ENCODE results near the gene GAL3ST2. TPM values are rescaled to one million over a fixed set of nuclear protein-coding genes. Genes with fewer than 3 reads are reported as not detected.
"Not testable (repeated sequence)": the region's sequence is repeated elsewhere in the genome, so short reads cannot be mapped to it uniquely, and the experiment has no call there.

The GAL3ST2 gene
- polyA plus RNA-seq, 3 donors = 0.43 to 0.88 (median 0.77) TPM

DNA sequence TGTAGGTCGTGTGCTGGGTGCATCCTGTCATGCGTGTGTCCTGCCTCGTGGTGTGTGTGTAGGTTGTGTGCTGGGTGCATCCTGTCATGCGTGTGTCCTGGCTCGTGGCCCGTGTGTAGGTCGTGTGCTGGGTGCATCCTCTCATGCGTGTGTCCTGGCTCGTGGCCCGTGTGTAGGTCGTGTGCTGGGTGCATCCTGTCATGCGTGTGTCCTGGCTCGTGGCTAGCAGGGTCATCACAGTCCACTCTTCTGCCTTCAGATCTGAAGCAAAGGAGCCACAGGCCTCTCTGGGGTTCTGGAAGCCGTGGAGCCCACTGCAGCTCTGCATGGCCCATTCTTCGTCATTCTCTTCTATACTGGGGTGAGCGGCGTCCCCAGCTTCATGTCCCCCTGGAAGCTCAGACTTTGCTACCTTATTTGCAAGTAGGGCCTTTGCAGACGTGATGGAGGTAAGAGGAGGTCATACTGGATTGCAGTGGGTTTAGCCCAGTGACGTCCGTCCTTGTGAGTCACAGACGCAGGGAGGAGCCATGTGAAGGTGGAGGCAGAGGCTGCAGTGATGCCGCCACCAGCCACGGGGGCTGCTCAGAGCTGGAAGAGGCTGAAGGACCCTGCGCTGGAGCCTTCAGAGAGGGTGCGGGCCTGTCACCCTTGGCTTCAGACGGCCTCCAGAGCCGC, 43.5 kb downstream of the GAL3ST2 start:
- not testable (repeated sequence) for DNase-seq

DNA sequence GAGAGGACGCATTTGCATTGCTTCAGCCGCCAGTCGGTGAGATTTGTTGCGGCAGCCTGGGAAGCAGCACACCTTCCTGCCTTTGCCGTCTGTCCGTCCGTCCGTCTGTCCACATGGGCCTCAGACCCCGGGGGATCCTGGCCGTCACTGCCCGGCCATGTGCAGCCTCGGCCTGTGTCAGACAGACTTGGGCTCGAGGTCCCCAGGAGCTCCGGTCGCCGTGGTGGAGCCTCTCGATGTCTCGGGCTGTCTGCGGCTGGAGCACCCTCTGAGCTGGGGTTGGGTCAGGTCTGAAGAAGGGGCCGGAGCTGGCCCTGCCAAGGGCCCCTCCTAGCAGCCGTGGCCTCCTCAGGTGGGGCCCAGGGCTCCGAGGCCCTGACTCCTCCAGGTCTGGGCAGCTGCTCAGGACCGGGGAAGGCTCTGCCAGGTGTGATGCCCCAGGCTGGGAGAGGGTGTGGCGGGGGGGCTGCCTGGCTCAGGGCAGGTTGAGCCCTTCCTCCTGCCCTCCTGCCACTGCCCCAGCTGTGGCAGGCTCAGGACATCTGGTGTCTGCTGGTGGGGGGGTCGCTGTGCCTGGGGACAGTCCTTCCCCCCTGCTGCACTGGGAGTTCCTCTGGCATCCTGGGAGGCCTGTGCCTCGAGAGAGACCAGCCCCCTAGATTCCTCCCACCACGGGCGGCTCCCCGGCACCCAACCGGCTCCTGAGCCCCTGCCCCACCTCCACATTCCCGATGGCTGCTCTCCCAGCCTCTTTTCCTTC, 44.2 kb downstream of the GAL3ST2 start:
- no peak for DNase-seq

DNA sequence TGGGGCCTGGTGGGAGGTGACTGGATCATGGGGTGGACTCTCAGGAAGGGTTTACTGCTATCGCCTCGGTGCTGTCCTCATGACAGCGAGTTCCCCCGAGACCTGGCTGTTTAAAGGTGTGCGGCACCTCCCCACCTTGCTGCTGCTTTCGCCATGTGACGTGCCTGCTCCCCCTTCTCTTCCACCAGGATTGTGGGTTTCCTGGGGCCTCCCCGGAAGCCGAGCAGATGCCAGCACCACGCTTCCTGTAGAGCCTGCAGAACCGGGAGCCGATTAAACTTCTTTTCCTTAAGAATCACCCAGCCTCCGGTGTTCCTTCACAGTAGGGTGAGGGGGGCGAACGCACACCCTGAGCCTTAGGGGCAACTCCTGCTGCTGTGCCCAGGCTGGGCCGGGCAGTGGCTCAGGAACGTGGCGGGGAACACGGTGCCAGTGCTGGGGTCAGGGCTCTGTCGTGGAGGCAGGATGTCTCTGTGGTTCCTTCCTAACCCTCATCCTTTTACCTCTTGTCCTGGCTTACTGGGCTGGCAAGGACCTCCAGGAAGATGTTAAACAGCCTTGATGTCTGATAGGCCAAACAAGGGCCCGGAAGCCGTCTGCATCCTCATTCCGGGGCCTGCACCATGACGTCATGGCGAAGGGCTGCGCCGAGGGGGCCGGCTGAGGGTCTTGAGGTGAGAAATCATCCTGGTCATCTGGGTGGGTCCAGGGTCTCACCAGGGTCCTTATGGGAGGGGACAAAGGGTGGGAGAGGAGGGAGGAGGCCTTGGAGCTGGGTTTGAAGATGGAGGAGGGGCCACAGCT, 45.0 kb downstream of the GAL3ST2 start:
- DNase-seq = no peak

DNA sequence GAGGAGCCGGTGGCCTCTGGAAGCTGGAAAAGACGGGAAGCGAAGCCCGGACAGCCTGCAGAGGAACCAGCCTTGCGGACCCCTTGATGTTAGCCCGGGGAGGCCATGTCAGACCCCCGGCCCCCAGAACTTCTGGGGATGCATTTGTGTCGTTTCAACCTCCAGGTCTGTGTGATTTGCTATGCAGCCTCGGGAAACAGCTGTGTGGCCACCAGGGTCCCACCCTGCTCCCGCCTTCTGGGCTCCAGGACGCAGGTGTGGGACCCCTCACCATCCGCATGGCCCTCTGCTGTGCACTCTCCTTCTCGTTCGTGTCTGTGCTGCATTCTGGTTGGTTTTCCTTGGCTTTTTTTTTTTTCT, 45.6 kb downstream of the GAL3ST2 start:
- DNase-seq = no peak

DNA sequence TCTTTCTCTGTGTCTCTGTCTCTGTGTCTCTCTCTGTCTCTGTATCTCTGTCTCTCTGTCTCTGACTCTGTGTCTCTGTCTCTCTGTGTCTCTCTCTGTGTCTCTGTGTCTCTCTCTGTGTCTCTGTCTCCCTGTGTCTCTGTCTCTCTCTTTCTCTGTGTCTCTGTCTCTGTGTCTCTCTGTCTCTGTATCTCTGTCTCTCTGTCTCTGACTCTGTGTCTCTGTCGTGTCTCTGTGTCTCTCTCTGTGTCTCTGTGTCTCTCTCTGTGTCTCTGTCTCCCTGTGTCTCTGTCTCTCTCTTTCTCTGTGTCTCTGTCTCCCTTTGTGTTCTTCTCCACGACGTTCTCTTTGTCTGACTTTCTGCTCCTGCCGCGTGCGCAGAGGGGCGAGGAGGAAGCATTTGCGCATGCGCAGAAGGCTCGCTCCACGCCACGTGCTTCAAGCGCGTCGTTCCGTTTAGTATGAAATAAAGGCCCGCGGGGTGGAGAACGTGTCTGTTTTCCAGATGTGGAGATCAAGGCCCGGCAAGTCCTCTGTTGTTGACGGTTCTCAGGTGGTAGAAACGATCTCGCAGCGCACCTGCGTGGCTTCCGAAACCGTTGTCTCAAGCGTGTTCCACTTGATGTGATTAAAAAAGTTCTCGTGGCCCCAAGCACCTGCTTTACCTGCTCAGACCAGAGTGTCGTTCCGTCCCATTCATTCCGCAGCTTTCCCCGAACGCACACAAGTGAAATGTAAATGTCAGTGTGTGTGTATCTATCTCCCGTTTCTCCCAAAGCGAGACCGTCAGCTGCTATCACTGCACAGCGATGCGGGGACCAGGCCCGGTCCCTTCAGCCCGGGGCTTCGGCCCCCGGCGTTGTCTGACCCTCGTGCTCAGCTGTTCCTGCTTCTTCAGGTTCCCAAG, 47.2 kb downstream of the GAL3ST2 start:
- DNase-seq = not testable (repeated sequence)

DNA sequence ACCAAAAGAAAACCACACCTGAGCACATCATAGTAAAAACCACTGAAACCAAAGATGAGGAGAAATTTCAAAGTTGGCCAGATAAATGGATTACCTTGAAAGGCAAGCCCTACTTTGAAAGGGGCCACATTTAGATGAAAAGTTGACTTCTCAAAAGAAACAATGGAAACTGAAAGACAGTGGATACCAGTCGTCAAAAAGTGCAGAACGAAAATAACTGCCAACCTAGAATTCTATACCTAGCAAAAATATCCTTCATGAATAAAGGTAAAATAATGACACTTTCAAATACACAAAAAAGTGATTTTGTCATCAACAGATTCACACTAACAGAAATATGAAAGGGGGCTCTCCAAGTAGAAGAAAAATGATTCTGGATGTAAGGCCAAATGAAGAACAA, 50.8 kb downstream of the GAL3ST2 start:
- no peak for DNase-seq

DNA sequence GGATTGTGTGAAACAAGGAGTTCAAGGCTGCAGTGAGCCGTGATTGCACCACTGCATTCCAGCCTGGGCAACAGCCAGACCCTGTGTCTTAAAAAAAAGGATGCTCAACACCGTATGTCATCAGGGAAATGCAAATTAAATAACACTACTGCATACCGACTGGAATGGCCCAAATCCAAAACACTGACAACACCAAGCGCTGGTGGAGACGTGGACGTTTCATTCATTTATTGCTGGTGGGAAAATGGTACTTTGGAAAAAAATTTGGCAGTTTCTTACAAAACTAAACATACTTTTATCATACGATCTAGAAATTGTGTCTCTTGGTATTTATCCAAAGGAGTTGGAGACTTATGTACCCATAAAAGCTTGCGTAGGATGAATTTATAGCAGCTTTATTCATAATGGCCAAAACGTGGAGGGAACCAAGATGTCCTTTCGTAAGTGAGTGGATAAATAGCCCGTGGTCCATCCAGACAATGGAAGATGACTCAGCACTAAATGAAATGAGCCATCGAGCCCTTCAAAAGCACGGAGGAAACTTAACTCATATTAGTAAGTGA, 56.6 kb downstream of the GAL3ST2 start:
- DNase-seq = peak; percentile 42

DNA sequence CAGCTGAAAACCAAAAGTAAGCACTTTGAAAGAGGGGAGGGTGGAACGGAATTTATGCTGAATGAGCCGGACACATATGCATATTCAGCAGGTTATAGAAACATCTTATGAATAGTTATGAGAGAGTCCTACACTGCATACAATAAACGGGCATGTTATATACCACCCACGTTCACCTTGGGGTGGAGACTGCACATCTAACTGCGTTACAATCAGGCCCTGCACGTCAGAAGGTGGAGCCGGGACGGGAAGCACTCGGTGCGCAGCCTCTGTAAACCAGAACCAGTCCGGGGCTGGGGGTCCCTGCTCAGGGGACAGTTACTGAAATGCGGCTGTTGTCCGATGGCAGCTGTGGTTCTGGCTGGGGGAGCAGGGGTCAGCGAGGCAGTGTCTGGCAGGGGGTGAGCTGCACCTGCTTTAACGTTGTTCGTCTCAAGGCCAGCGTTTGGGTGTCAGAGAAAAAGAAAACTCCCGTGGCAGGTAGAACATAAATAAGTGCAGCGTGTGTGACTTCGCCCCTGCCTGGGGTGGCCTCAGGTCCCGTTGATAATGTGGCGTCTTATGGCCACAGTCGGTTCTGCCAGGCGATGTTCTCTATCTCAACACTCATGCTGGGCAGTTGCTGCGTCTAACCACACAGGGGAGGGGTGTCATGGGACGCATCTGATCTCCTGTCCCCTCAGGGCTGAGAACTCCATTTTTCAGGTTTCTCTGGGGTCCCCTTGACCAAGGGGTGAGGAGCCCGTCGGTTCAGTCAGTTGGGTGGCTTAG, 57.3 kb downstream of the GAL3ST2 start:
- not testable (repeated sequence) for DNase-seq

DNA sequence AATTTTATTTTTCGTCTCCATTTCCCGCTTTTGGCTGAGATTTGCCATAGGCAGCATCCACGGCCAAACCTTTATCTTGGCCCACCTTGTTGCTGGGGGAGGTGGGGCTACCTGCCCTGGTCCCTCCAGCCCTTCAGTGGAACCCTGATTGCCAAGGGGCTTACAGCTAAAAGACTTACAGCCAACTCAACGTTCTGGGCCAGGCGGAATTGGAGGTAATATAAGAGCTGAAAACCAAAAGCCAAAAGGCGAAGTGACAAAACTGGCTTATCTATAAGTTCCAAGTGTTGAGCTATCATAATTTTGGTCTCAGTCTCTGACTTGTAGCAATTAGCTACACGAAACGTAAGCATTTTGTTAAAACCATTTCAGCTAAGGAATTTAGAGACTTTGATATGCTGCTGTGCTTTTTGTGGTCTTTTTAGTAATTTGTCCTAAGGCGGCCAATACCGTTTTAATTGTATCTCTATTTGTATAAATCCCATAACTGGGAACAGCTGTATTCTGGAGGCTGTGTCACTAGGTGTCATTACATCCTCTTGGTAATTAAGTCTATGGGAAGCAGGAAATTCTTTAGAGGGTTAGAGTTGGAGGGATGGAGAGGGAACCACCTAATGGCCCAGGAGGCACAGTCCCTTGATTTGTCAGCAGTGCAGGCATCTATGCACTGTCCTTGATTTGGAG, 58.0 kb downstream of the GAL3ST2 start:
- no peak for DNase-seq

DNA sequence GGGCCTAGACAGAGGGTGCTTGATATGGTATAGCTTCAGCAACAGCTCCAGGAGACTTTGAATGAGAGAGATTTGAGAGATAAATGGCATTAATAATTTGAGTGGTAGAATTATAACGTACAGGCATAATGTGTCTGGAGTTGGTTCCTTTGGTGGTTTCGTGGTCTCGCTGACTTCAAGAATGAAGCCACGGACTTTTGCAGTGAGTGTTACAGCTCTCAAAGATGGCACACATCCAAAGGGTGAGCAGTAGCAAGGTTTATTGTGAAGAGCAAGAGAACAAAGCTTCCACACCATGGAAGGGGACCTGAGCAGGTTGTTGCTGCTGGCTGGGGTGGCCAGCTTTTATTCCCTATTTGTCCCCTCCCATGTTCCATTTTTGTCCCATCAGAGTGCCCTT, 59.0 kb downstream of the GAL3ST2 start:
- DNase-seq = no peak

DNA sequence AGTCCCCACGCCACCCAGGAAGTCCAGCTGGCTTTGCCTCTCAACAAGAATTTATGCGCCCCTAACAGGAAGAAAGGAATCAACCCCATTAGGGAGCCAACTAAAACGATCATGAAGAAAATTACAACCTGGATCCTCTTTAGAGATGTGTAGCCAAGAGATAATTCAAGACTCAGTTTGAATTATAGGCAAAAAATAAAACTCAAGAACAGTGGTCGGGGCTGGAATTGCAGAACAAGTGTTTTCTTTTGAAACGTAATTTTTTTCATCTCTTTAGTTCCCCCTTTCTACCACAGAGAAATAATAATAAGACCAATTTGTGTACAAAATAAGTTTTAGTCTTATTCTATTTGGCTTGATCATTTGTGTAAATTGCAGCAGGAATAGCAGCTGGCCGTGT, 59.7 kb downstream of the GAL3ST2 start:
- DNase-seq = no peak

DNA sequence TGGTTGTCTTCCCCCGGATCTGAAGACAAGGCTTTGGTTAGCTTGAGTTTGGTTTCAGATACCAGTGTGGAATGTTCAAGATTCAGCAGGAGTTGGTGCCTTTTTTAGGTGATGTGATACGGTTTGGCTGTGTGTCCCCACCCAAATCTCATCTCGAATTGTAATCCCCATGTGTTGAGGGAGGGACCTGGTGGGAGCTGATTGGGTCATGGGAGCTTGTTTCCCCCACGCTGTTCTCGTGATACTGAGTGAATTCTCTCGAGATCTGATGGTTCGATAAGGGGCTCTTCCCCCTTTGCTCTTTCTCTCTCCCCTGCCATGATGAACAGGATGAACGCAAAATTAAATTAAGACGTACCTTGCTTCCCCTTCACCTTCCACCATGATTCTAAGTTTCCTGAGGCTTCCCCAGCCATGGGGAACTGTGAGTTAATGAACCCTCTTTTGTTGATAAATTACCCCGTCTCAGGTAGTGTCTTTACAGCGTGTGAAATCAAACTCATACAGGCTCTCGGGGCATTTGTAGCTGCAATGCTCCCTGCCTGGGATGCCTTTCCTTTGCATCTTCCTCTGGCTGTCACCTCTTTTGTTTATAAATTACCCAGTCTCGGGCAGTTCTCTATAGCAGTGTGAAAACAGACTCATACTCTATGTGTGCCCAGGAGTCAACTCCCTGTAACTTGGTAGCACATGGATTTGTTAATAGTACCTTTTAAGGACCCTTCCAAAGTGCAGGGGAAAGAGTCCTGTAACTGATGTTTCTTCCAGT, 60.8 kb downstream of the GAL3ST2 start:
- no peak for DNase-seq

DNA sequence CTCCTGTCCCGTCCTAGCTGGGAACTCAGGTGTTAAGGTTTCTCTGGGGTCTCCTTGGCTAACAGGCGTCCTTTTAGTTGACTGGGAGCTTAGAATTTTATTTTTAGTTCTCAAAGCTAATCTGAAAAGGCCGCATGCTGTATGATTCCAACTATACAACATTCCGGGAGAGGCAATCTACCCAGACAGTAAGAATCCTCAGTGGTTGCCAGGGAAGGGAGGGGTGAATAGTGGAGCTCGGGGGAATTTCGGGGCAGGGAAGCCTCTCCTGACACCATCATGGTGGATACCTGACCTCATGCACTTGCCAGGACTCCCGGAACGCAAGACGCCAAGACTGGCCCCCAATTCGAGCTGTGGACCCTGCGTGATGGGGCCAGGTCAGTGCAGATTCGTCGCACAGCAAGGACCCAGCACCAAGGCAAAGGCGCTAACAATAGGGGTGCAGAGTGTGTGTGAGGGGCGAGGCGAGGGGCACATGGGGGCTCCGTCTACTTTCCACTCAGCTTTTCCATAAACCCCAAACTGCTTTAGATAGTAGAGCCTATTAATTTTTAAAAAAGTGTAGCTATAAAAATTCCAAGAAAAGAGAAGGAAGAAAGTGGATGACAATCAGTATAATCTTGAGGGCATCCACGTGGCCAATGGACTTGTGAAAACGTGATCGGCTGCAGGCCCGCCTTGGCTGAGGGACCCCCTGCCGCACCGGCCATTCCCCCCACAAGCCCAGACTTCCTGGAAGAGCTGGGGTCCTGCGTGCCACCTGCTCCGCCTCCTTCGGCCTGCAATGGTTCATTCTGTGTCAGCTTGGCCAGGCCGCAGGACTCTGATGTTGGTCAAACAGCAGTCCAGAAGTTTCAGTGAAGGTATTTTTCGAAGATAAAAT, 64.8 kb downstream of the GAL3ST2 start:
- DNase-seq = no peak

DNA sequence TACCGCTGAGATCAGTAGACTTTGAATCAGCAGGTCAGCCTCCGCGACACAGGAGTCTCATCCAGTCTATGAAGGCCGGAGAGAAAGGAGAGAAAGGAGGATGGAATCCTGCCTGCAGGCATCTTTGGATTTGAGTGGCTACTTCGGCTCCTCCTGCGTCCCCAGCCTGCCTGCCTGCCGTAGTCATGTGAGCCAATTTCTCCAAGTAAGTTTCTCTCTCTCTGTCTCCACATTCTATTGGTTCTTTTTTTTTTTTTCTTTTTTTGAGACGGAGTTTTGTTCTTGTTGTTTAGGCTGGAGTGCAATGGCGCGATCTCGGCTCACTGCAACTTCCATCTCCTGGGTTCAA, 65.4 kb downstream of the GAL3ST2 start:
- no peak for DNase-seq

DNA sequence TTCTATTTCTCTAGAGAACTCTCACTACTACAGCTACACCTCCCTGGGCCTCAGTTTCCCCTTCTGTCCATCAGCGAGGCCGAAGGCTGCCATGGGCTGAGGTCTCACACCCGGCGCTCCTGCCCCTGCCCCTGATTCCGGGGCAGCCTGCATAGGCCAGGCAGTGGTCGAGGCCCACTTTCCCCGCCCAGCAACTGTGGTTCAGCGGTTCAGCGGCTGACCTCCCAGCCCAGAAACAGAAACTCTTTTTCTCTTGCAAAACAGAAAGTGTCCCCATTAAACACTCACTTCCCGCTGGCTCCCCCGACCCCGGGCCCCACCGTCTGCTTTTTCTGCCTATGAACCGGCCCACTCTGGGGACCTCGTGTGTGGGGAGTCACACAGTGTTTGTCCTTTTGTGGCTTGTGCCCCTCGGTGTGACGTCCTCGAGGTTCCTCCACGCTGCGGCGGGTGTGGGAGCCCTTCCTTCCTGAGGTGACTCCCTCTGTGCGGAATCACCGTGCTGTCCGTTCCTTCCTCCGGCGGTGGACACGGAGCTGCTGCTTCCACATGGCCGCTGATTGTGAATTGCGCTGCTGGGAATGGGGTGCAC, 66.1 kb downstream of the GAL3ST2 start:
- no peak for DNase-seq

DNA sequence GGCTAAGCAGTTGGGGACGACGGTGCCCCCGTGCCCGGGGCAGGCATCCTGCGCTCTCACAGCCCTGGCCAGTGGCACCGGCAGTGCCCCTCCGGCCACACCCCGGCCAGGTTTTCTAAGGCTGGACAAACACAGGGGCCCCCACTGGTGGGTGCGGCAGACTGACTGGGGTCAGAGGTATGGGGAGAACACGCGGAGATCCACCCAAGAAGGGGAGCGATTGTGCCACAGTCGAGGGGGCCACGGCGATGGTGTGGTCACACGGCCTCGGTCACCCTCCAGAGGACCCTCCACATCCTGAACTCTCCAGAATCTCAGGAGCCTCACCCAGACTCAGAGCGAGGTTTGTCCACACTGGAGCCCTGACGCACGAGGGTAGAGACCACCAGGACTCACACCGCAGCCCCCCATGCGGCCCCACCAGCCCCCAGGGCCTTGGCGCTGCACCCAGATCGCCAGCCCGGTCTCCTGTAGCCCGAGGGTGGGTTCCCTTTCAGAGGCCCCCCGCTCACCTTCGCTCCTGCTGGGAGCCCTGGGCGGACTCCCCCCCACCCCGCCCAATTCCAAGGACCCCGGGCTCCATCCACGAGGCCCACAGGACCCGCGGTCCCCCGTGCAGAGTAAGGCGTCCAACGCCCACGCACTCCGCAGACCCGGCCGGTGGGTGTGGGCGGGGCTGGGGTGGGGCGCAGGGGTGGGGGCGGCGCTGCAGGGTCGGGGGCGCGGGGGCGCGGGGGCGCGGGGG, 66.9 kb downstream of the GAL3ST2 start:
- DNase-seq = no peak
